ENCODE data around the gene SNX32.
"Not testable (repeated sequence)": the region's sequence is repeated elsewhere in the genome, so short reads cannot be mapped to it uniquely, and the experiment has no call there.

The SNX32 gene

DNA sequence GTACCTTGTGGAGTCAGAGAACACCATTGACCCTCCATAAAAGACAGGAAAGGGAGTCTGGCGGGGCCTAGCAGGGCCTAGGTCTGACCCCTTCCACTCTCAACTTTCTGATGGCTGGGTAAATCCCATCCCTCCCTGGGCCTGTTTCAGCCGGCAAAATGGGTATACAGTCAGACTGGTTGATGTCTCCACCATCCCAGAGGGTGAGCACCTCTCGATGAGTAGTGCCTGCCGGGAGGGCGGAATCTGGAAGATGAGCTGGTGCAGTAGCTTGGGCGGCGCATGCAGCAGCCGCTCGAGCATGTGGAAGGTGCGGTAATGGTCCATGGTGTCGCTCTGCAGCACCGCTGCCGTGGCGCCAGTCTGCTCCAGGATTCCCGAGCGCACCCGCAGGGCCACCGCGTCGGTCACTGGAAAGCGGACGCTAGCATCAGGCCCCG is 54.0 kb downstream of the SNX32 start:
- DNase-seq, result no peak

DNA sequence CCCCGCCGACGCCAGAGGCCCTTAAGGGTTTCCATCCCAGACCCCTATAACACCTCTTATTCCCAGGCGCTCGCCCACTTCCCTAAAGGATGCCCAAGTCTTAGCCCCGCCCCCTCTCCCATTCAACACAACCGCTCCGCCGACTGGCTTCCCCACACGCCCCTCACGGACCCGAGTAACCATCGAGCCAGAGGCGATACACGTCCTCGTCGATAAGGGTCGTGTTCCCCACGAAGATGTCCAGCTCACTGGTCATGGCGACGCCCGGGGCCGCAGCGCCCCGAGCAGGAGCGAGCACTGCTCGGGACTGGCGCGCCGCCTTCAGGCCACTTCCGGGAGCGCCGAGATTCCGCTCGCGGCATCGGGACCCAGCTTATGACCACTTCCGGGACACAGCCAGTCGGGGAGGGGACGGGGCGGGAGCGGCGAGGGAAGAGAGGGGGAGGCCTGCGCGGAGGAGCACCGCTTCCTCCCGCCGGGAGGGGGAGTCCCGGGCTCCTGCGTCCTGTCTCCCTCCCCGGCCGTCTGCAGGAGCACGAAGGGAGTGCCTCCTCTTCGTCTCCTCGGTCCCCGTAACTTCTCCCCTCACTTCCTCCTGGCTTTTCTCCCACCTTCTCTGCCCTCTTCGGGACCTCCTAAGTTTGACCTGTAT is 54.5 kb downstream of the SNX32 start, which contains the start of gene FIBP:
Gene FIBP, minus strand, starts transcription at position 309 of the 652 bp plus-strand sequence. Its CDS starts 53 bp downstream, at position 256.
- peak; percentile 96 for DNase-seq

DNA sequence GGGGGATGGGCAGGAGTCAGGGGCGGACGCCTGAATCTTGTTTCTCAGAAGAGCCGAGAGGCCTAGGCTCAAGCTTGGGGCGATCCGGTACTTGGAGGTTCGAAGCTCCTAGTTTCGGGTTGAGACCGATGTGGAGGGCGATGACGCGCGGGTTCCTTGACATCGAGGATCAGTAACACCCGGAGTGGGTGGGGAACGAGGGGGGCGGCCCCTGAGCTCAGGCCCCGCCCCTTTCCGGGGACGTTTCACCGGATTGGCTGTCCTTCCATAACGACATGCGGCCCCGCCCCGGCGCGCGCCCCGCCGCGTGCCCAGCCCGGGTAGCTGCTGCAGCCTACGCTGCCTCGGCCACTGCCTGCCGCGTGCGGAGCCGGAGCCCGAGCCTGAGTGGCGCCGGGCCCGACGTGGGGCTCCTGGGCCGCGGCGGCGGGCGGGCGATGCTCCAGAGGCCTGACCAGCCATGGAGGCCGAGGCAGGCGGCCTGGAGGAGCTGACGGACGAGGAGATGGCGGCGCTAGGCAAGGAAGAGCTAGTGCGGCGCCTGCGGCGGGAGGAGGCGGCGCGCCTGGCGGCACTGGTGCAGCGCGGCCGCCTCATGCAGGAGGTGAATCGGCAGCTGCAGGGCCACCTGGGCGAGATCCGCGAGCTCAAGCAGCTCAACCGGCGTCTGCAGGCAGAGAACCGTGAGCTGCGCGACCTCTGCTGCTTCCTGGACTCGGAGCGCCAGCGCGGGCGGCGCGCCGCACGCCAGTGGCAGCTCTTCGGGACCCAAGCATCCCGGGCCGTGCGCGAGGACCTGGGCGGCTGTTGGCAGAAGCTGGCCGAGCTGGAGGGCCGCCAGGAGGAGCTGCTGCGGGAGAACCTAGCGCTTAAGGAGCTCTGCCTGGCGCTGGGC is 56.8 kb downstream of the SNX32 start, which contains the start of gene CCDC85B:
Gene CCDC85B, plus strand, starts transcription at position 350 of the 895 bp plus-strand sequence. Its CDS starts 111 bp downstream, at position 461.
- DNase-seq, result peak; percentile 98

DNA sequence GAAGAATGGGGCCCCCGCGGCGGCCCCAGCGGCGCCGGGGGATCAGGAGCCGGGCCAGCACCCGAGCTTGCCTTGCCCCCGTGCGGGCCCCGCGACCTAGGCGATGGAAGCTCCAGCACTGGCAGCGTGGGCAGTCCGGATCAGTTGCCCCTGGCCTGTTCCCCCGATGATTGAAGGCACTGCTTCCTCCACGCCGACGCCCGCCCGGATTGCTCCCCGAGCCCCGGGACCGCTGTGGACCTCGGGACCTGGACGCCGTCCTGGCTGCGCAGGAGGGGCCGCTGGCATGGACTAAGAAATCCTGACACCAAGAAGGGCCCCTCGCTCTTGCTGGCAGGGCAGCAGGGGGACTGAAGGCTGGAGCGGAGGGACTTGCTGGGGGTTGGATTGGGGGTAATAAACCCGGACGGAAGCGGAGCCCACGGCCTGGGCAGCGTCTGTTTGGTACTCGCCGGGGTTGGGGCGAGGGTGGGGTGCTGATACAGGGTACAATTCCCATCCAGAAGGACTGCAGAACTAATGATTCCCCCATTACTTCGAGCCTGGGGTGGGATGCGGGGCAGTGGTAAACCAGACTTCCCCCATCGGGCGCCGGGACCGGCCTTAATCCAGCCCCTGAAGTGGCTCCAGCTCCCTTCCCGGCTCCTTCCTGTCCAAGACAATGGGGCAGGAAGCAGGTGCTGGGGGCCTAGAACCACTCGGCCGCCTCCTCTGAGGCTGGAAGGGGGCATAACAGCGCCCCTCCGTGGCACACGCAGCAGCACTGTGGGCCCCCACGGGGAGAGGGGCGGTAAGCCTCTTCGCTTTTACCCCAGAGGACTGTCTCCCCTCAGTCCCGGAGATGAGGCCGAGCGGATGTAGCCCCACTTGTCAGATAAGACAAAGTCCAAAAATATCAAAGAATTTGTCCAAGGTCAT is 57.7 kb downstream of the SNX32 start:
- peak; percentile 46 for DNase-seq

DNA sequence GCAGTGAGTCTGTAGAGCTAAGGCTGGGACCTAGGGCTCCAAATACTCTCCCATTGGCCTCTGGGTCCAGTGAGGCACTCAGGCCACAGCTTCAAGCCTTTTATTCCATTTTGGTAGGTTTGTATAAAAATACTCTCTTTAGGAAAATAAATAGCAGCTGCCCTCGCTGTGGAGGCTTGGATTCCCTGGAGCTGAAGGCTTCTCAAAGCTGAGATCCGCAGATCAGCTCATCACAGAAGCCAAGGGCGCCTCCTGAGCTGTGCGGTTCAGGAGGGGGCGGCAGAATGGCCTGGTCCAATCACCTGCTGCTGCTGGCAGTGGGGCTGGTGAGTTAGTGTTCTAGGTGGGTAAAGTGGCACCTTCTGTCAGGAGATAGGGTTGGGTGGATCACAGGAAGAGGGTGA is 58.4 kb downstream of the SNX32 start:
- not testable (repeated sequence) for DNase-seq

DNA sequence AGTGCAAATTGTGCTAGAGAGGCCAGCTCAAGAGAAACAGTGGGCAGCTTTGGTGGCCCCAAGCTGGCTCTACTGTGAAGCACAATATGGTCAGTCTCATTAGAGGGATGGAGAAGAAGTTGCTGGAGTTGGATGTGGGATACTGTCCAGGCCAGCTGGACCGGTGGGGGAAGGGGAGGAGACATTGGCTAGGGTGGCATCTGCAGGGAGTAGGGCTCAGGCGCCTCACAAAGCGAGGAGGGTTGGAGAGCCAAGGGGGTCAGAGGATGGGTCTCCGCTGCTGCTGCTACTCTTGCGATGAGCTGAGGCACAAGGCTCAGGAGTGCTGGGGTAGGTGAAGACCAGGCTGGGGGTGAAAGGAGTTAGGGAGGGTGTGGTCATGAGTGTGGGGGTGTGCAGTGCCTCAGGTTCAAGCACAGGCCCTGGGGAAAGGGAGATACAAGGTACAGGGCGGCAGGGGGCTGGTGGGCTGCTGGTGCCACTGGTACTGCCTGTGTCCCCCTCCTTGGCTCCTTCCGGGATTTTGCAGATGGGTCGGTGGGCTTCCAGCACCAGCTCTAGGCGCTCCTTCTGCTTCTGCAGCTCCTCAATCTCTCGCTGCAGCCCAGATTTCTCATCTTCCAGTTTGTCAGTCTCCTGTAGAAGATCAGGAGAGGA is 59.0 kb downstream of the SNX32 start:
- DNase-seq, result no peak

DNA sequence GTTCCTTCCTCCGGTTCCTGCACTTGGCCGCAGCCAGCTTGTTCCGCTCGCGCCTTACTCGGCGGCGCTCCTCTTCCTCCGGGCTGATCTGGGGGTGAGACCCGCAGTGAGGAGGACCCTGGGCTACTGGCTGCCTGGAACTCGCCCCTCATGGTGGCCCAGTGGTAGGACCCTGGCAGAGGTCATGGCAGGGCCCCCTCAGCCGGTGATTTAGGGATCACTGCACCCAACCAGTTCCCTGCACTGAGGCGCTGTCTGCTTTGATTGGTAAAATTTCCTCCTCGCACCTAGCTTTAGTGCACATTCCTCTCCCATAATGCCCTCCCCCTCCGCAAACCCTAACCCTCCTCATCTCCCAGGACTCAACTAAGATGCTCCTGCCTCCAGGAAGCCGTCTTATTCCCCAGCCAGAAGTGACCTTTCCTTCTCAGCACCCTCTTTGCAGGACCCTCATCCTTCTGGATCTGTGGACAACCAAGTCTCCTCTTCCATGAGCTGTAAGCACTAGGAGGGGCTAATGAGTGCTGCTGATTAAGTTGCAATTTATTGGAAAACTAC is 60.4 kb downstream of the SNX32 start:
- peak; percentile 54 for DNase-seq

DNA sequence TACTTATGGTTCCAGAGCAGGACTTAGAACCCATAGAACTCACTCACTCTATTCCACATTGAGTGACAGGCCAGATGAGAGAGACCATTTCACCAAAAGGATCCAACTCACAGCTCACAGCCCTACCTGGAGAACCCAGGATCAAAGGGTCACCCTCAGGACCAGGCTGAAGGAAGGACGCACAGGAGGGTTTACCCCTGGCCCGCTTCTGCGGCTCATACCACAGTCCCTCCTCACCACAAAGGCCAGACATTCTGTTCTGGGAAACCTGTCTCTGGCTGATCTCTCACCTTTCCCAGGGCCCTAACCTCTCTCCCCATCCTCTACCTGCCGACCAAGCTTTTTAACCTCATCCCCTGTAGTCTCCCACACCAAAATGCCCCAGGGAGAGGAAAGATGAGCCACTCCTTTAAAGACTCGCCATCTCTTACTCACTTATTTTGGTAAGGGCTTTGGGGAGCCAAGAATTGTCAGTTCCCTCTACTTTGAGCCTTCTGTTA is 61.8 kb downstream of the SNX32 start:
- no peak for DNase-seq

DNA sequence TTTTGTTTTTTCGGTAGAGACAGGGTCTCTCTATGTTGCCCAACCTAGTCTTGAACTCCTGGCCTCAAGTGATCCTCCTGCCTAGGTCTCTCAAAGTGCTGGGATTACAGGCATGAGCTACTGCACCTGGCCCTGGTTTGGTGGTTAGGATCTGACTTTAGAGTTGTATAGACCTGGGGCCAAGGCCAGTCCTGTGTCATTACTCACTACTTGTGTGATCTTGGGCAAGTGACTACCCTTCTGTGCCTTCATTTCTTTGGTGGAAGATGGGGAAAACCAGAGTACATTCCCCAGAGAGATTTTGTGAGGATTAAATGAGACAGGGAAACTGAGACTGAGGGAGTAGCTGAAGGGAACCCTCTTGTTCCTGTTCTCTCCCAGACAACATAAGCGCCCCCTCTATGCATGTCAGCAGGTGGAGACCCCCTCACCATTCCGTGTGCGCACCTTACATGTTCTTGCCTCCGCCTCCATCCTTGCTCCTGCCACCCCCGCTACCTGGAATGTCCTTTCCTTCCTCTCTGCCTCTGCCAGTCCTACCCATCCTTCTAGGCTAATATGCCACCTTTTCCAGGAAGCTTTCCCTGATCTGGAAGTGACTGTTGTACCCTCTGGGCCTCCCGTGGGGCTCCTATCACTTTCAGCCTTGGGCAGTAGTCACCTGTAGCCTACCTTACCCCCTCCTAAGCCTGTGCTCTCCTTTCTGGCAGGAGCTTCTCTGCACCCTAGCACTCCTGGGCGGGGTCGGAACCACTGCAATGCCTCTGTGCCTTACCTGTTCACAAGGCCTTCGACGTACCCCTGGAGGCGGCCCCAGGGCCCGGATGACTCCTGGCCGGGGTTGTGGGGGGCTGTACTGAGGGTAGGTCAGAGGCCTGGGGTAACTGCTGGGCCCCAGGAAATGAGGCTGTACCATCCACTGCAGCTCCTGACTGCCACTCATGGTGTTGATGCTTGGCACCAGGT is 62.6 kb downstream of the SNX32 start:
- no peak for DNase-seq

DNA sequence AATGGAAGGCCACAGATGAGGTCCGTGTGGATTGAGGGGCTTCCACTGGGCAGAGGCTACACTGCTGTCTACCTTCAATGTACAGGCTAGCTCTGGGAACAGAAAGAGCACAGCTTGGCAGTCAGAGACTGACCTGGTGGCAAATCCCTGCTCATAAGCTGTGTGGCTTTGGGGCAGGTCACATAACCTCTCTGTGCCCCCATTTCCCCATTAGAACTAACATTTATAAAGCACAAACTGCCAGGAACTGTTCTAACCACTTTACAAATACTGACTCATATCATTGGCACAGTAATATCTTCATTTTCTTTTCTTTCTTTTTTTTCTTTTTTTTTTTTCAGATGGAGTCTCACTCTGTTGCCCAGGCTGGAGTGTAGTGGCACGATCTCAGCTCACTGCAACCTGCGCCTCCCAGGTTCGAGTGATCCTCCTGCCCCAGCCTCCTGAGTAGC is 63.3 kb downstream of the SNX32 start:
- DNase-seq, result no peak

DNA sequence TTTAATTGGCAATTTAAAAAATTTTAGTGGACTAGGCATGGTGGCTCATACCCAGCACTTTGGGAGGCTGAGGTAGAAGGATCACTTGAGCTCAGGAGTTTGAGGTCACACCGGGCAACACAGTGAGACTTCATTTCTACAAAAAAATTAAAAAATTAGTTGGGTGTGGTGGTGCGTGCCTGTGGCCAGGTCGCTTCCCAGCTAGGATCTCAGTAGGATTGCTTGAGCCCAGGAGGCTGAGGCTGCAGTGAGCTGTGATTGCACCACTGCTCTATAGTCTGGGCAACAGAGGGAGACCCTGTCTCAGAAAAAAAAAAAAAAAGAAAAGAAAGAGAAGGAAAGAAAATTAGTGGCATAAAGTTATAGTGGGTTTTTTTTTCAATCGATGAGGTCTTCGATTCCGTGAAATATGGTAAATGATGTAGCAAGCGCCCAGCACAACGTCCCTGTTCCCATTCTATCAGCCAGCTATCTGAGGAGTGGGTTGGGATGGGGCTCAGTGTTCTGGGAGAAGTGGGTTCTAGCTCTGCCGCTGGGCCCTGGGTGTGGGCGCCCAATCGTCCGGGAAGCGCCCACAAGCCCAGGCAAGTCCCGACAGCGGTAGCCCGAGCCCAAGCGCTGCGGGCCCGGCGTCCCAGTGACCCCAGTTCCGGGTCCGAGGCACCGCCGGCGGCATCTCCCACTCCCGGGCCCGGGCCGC is 65.0 kb downstream of the SNX32 start:
- DNase-seq, result no peak

DNA sequence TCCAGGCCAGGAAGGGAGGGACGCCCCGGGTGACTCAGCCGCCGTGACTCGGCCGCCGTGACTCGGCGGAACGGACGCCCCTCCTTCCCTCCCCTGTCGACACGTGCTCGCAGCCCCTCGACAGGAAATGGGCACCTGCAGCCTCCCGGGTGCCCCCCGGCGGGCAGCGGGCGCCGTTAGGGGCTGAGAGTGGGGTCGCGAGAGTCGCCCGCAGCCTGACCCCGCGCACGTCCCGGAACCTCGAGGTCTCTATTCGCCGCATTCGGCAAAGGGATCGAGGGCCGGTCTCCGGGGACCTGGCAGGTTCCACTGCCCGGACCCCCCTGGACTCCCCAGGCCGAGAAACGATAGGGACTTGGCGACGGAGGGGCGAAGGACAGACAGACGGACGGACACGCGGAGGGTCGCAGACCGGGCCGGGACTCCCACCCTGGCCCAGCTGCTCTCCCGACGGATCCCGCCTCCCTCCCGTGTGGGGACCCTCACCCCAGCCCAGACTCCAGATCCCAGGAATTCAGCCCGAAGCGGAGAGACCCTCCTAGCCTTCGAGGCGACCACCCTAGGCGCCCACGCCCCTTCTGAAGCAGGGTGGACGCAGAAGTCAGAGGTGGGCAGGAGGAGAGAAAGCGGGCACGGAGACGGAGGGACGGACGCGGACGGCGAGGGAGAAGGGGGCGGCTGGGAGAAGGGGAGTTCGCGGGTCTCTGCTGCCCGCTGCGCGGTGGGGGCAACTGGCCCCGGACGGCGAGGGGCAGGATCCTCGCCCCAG is 65.8 kb downstream of the SNX32 start:
- peak; percentile 61 for DNase-seq

DNA sequence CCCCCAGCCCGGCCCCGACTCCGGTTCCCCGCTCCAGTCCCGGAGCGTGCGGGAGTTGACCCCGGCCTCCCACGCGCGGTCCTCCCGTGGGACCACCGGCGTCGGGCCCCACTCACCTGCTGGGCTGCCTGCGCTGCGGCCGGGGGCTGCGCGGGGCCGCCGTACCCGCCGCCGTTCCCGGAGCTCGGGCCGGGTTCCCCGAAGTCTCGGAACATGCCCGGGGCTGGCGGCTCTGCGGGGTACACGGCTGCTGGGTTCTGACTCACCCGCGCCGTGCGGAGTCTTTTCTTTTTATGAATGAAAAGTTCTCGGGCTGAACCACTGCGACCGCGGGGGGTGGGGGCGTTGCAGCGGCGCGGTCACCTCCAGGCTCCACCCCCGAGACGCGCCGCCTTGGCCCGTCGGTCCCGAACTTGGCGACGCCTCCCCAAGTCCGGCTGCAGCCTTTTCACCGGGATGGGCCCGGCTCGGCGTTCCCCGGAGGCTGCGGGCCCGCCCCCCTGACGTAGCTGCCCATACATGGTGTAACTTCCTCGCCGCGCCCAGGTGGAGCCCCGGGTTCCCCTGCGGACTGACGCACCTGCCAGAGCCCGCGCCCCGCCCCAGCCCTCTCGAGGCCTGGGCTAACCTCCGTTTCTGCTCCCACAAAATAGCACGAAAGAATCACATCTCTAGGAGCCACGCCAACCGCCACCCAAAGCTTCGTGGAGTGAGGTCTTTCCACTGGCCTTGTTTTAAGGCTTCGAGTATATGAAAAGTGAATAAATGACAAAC is 66.5 kb downstream of the SNX32 start, which contains the start of gene FOSL1:
Gene FOSL1, minus strand, starts transcription at position 264 of the 774 bp plus-strand sequence. Its CDS starts 49 bp downstream, at position 215.
- peak; percentile 97 for DNase-seq

DNA sequence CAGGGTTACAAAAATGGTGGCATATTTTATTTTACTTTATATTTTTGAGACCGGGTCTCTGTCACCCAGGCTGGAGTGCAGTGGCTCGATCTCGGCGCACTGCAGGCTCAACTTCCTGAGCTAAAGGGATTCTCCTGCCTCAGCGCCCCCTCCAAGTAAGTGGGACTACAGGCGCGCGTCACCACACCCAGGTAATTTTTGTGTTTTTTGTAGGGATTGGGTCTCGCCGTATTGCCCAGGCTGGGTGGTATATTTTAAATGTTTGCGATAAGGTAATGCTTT is 67.1 kb downstream of the SNX32 start:
- no peak for DNase-seq

DNA sequence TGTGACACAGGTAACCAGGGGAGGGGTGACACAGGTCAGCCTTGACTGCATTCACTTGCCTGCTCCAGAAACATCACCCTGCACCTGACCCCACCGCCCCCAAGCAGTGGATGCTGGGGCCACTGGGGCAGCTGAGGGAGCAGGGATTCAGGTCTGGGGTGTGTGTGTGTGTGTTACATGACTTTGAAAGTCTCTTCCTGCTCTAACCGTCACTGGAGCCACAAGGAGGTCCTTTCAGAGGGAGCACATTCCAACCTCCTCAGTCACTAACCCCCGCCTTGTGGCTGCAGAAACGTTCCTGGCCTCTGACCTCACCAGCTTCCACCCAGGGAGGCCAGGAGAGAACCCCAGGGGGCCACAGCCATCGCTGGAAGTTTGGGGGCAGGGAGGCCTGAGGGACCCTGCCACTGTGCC is 69.3 kb downstream of the SNX32 start:
- no peak for DNase-seq
